PC-9 (cell line): ENCODE results near the gene RALGAPB.

ENCODE experiments used
- CTCF ChIP-seq: fragments of 200-600 bp; sonication (generic); conservative IDR thresholded peaks from 2 replicates; pipeline ENCODE4 v1.6.1; 2017; ENCODE audit warnings: mixed run types, antibody characterized with exemption, mild to moderate bottlenecking, moderate library complexity
- EZH2 ChIP-seq: fragments of 200-600 bp; sonication (generic); IDR thresholded peaks from 2 replicates; pipeline ENCODE4 v1.8.0; 2017; ENCODE audit warnings: antibody characterized with exemption, low read depth

GRCh38 chr20:38616457-38616856, 143.8 kb downstream of the RALGAPB start:
- no peak for TF ChIP-seq CTCF
- no peak for TF ChIP-seq EZH2
